Measurements from ENCODE around the gene EMP1. TPM values are rescaled to one million over a fixed set of nuclear protein-coding genes. Genes with fewer than 3 reads are reported as not detected.

Gene EMP1
- total RNA-seq, 1 donor from 2014 or later = 286 TPM

- Histone ChIP-seq H3K9me3 (no peaks in the 10 kb centered on the region), H3K27ac (no peak overlapping the region), H3K27me3 (no peaks in the 10 kb centered on the region), H3K36me3 (no peaks in the 10 kb centered on the region), H3K4me1 (peaks cover 13% of the 10 kb centered on the region), H3K4me3 (no peak overlapping the region)
- ATAC-seq (no peak), DNase-seq (no peak)
- TF ChIP-seq CTCF (IDR thresholded peaks at IDR 0.05) = no peak
- intact Hi-C loops (cut with DNase I) = no loop called here
Observed at GRCh38 chr12:13162904-13163303, 33.6 kb upstream of the EMP1 start.

GRCh38 chr12:13163868-13164635, 32.5 kb upstream of the EMP1 start:
- intact Hi-C loops (cut with DNase I) = no loop called here
- Histone ChIP-seq H3K36me3 (no peaks in the 10 kb centered on the region), H3K27me3 (no peaks in the 10 kb centered on the region), H3K9me3 (no peaks in the 10 kb centered on the region), H3K4me3 (no peak overlapping the region), H3K4me1 (peaks cover 13% of the 10 kb centered on the region), H3K27ac (no peak overlapping the region)
- DNase-seq (no peak), ATAC-seq (no peak)
- no peak for TF ChIP-seq CTCF (IDR thresholded peaks at IDR 0.05)

GRCh38 chr12:13164921-13165616, 31.5 kb upstream of the EMP1 start:
- ATAC-seq (no peak), DNase-seq (no peak)
- Histone ChIP-seq H3K9me3 (no peaks in the 10 kb centered on the region), H3K36me3 (no peaks in the 10 kb centered on the region), H3K27ac (no peak overlapping the region), H3K27me3 (no peaks in the 10 kb centered on the region), H3K4me1 (peaks cover 13% of the 10 kb centered on the region), H3K4me3 (no peak overlapping the region)
- intact Hi-C loops (cut with DNase I) = no loop called here
- TF ChIP-seq CTCF (IDR thresholded peaks at IDR 0.05) = no peak

GRCh38 chr12:13165617-13166041, 30.9 kb upstream of the EMP1 start:
- H3K27me3 ChIP-seq = no peaks in the 10 kb centered on the region
- H3K36me3 ChIP-seq = no peaks in the 10 kb centered on the region
- TF ChIP-seq CTCF (IDR thresholded peaks at IDR 0.05) = no peak
- H3K4me1 ChIP-seq = peaks cover 13% of the 10 kb centered on the region
- ATAC-seq = peak; percentile 90
- intact Hi-C loops (cut with DNase I) = no loop called here
- peak overlapping the region; percentile 39 for H3K27ac ChIP-seq
- no peak overlapping the region for H3K4me3 ChIP-seq
- DNase-seq = peak; percentile 84
- no peaks in the 10 kb centered on the region for H3K9me3 ChIP-seq

- ATAC-seq (no peak), DNase-seq (no peak)
- Histone ChIP-seq H3K27ac (no peak overlapping the region), H3K36me3 (no peaks in the 10 kb centered on the region), H3K4me1 (peaks cover 22% of the 10 kb centered on the region), H3K9me3 (no peaks in the 10 kb centered on the region), H3K27me3 (no peaks in the 10 kb centered on the region), H3K4me3 (no peak overlapping the region)
- no peak for TF ChIP-seq CTCF (IDR thresholded peaks at IDR 0.05)
- intact Hi-C loops (cut with DNase I) = no loop called here
Observed at GRCh38 chr12:13167226-13167625, 29.3 kb upstream of the EMP1 start.

Data from upper lobe of right lung (tissue), 1 donor.